ENCODE measurements around the gene CHMP3. TPM values are rescaled to one million over a fixed set of nuclear protein-coding genes. Genes with fewer than 3 reads are reported as not detected.

CHMP3 gene
- total and polyA plus RNA-seq, 2 of the 13 experiments (the other 11 are each of a cell fraction or from before 2014, with no cell fraction given), result 64.1 to 114 TPM

DNA sequence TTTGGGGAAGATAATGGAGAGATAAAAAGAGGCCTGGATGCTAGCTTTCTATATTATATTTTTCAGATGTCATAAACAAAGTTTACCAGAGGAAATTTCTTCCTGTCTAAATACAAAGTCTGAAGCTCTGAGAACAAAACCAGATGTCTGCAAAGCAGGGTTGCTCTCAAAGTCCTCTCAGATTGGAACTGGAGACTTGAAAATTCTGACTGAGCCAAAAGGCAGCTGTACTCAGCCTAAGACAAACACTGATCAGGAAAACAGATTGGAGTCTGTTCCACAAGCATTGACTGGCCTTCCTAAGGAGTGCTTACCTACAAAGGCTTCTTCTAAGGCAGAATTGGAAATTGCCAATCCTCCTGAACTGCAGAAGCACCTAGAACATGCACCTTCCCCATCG lies 96.9 kb downstream of the CHMP3 start:
- BruUV-seq (replicated peaks), result no TSS peak
- in situ Hi-C loops (cut with HindIII; ENCODE audit: extremely low pct_ligation_motif_present, low pct_unique_long_range_greater_than_20kb) (no loop called here), intact Hi-C loops (cut with micrococcal nuclease; ENCODE audit: unreplicated experiment) (no loop called here)
- ATAC-seq, result no peak
- ChIA-PET POLR2A (no interaction called here), CTCF (ENCODE audit: low intra/inter-chr PET ratio, low total read pairs) (no interaction called here)
- TF ChIP-seq, protein P1, sequence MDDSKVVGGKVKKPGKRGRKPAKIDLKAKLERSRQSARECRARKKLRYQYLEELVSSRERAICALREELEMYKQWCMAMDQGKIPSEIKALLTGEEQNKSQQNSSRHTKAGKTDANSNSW (CRISPR knock-in tag; IDR thresholded peaks at IDR 0.05; ENCODE audit: borderline replicate concordance), result no peak
- TF ChIP-seq MYNN (CRISPR knock-in tag; IDR thresholded peaks at IDR 0.05; ENCODE audit: low read depth), result no peak
- TF ChIP-seq MTA3 (CRISPR knock-in tag; IDR thresholded peaks at IDR 0.05), result no peak
- no peak for TF ChIP-seq ZNF253 (CRISPR knock-in tag; IDR thresholded peaks at IDR 0.05; ENCODE audit: borderline replicate concordance)
- TF ChIP-seq ZNF766 (CRISPR knock-in tag; IDR thresholded peaks at IDR 0.05; ENCODE audit: borderline replicate concordance), result no peak
- no peak for TF ChIP-seq SETDB1 (CRISPR knock-in tag; IDR thresholded peaks at IDR 0.05; ENCODE audit: borderline replicate concordance)
- no peak for TF ChIP-seq ZNF704 (CRISPR knock-in tag; IDR thresholded peaks at IDR 0.05; ENCODE audit: borderline replicate concordance)
- no peak for TF ChIP-seq ZFP62 (CRISPR knock-in tag; IDR thresholded peaks at IDR 0.05)
- TF ChIP-seq TOE1 (CRISPR knock-in tag; IDR thresholded peaks at IDR 0.05), result no peak
- no peak for TF ChIP-seq BHLHE40 (IDR thresholded peaks at IDR 0.05; ENCODE audit: low read length)
- no peak for TF ChIP-seq CHD4 (IDR thresholded peaks at IDR 0.05; ENCODE audit: borderline replicate concordance, low read length)
- no peak for TF ChIP-seq PHF21A (CRISPR knock-in tag; IDR thresholded peaks at IDR 0.05)
- TF ChIP-seq PREB (CRISPR knock-in tag; IDR thresholded peaks at IDR 0.05), result no peak
- TF ChIP-seq ZSCAN25 (CRISPR knock-in tag; IDR thresholded peaks at IDR 0.05), result no peak
- no peak for TF ChIP-seq ARNT2 (CRISPR knock-in tag; IDR thresholded peaks at IDR 0.05; ENCODE audit: low read depth)
- no peak for TF ChIP-seq FOSL2 (CRISPR knock-in tag; IDR thresholded peaks at IDR 0.05)
- H3K4me3 ChIP-seq (replicated peaks in 1 of 3; ENCODE audit: insufficient read depth in 1 of 3, low read depth in 2 of 3, low read length in 3 of 3), result no peak overlapping the region
- H3K9ac ChIP-seq (ENCODE audit: insufficient read depth, low read depth, low read length), result no peak overlapping the region
- DNase-seq (ENCODE audit: low spot score), result no peak
- no peak overlapping the region for H3K27ac ChIP-seq (ENCODE audit: extremely low read length, insufficient read depth, low read length)
- no peaks in the 10 kb centered on the region; the same call in 1 of the 2 replicates for H4K20me1 ChIP-seq (ENCODE audit: insufficient read depth, low read length)
- peaks cover 35 to 94% of the 10 kb centered on the region in 2 experiments for H3K36me3 ChIP-seq (replicated peaks in 1 of 2; ENCODE audit: control insufficient read depth in 1 of 2, insufficient read depth in 2 of 2, low read length in 2 of 2)
- no peaks in the 10 kb centered on the region for H3K4me1 ChIP-seq (ENCODE audit: insufficient read depth, low read length)
- H3K27me3 ChIP-seq (ENCODE audit: control insufficient read depth in 1 of 2, insufficient read depth in 2 of 2, low read length in 2 of 2), result no peaks in the 10 kb centered on the region
- no peaks in the 10 kb centered on the region for H3K79me2 ChIP-seq (ENCODE audit: insufficient read depth, low read length)
- peak; percentile 46 for FAIRE-seq
- 96% methylated on average over 1 of the region's 1 CpG for WGBS (ENCODE audit: low lambda C conversion rate)
- no peak overlapping the region for H2AFZ ChIP-seq (ENCODE audit: low read length)
- H3K4me2 ChIP-seq (ENCODE audit: low read depth, low read length), result no peak overlapping the region
- H3K9me3 ChIP-seq (ENCODE audit: low read length), result no peaks in the 10 kb centered on the region

All from HepG2 (cell line).